AG10803 (cell line): ENCODE data around the gene EML6.

Experiments
- DNase-seq: peaks from one replicate; pipeline ENCODE4 v3.0.0; 2010; ENCODE audit warnings: low read depth
- H3K4me3 ChIP-seq: 2 replicates; pipeline ENCODE4 v1.5.1; 2011; ENCODE audit warnings: mild to moderate bottlenecking, low read length, control low read depth
- TF ChIP-seq, protein P1 (sequence below): conservative IDR thresholded peaks from 2 replicates; pipeline ENCODE4 v1.5.1; 2011; ENCODE audit warnings: mild to moderate bottlenecking, low read length, control low read depth, inconsistent platforms

EML6 gene

DNA sequence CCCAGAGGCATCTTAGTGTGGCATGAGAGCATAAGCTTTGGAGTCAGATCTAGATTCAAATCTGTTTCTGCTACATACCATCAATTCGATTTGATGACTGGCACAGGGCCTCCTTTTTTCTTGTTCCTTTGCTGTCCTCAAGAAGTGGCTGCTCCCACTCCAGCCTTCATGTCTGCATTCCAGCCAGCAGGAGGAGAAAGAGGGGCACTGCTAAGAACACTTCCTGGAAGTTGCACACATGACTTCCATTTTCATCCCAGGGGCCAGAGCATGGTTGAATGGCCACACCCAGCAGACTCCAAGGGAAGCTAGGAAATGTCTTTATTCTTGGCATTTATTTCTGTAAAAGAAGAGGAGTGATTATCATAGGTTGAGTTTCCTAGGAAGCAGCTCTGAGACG is 50.4 kb downstream of the EML6 start:
- H3K4me3 ChIP-seq = no peak overlapping the region
- TF ChIP-seq, protein P1, sequence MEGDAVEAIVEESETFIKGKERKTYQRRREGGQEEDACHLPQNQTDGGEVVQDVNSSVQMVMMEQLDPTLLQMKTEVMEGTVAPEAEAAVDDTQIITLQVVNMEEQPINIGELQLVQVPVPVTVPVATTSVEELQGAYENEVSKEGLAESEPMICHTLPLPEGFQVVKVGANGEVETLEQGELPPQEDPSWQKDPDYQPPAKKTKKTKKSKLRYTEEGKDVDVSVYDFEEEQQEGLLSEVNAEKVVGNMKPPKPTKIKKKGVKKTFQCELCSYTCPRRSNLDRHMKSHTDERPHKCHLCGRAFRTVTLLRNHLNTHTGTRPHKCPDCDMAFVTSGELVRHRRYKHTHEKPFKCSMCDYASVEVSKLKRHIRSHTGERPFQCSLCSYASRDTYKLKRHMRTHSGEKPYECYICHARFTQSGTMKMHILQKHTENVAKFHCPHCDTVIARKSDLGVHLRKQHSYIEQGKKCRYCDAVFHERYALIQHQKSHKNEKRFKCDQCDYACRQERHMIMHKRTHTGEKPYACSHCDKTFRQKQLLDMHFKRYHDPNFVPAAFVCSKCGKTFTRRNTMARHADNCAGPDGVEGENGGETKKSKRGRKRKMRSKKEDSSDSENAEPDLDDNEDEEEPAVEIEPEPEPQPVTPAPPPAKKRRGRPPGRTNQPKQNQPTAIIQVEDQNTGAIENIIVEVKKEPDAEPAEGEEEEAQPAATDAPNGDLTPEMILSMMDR = peak; percentile 15
- DNase-seq = no peak

DNA sequence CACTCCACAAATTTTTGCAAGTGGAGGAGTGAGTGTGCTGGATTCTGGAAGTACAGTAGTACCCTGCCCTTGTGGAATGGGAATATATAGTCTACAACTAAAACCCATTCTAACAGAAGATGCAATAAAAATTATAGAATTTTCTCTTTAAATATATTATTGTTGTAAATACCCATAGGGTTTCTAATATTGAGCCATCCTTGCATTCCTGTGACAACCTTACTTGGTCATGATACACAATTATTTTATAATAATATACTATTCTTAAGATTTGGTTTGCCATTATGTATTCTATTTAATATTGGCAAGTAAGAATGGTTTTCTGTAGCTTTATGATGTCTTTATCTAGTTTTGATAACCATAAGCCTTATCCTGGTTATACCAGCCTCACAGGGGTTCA is 52.2 kb downstream of the EML6 start:
- DNase-seq = no peak
- H3K4me3 ChIP-seq = no peak overlapping the region
- TF ChIP-seq, protein P1 = no peak

DNA sequence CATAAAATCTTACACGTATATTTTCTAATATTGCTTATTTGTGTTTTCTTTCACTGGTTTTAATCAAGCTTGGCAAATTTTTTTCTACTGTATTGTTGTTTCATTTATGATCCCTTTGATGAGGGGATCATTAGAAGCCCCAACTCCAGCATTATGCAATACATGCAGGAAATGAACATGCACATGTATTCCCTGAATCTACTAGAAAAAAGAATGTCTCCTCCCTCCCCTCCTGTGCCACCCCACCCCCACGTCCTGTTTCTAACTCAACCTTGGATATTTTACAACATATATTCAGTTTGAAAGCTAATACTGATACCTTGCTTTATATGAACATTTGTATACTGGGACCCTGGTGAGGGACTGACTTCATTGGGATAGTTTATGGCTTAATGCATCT is 53.0 kb downstream of the EML6 start:
- no peak overlapping the region for H3K4me3 ChIP-seq
- TF ChIP-seq, protein P1 = no peak
- DNase-seq = no peak

DNA sequence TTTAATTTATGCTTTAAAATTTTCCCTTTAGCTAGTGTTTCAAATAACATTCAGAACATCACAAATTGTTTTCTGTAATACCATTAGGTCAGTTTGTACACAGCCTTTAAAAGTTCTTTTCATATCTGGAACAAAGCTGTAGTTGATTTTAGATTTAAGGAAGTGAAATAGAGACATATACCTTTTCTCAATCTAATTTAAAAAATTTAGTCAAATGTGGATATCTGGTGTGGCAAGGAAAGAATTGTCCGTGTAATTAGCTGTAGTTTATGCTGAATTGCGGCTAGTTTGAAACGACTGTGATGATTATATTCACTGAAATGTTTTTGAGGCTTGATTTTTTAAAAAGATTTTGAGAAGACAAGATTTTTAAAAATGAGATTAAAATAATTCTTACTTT is 59.9 kb downstream of the EML6 start:
- DNase-seq = no peak
- H3K4me3 ChIP-seq = no peak overlapping the region
- TF ChIP-seq, protein P1 = no peak

DNA sequence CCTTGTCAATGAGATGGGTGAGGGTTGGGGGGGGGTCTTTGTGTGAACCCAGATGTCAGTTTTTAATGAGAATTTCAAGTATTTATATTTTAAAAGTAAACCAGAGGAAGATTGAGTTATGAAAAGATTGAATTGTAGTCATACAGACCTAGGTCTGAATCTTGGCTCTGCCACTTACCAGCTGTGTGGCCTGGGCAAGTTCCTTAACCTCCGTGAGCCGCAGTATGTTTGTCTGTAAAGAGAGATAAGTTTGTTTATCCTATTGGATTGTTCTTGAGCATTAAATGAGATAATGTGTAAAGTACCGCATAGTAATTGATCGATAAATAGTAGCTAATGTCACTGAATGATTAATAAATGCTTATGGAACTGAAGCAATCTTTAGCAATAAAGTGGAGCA is 63.8 kb downstream of the EML6 start:
- H3K4me3 ChIP-seq = no peak overlapping the region
- TF ChIP-seq, protein P1 = no peak

DNA sequence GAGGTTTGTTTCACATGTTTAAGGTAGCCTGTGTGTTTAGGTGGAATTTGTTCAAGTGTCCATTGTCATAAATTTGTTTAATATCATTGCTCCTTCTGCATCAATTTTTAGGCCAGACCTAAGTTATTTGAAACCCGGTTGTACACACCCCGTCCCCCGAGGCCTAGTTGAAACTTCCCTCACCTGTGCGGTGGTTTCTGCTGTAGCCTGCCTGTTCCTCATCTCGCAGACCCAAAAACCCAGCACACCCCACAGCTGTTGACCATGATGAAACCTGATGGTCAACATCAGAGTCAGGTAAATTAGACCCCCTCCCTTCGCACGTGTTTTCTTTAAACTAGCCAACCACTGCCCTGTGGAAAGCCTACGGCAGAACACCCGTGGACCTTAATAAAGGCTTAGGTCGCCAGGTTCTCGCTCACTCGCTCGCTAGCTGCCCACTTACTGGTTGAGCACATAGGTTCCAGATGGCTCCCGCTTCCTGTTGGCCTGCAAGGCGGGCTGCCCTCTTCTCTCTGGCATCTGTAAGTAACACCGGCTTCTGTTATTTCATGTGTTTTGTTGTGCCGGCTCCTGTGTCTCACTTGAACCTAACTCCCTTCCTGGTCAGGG is 64.4 kb downstream of the EML6 start:
- no peak for DNase-seq
- no peak overlapping the region for H3K4me3 ChIP-seq
- TF ChIP-seq, protein P1 = no peak

More for the DNA sequence above, 63.8 kb downstream of the EML6 start:
- DNase-seq = no peak

DNA sequence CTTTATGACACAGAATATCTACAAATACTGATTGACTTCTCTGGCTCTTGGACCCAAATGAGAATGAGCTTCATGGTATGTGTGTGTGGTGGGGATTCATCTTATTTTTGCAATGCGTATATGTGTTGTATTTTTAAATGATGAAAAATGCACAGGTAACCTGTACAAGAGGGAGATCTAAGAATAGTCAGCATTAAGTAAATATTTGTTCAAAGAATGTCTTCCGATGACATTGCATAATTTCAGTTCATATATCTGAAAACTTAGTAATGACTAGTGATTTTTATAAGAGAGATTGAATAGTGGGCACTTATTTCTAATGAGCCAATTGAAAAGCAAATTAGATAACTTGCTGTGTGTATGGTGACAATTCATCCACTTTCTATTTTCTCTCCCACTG is 66.4 kb downstream of the EML6 start:
- no peak for DNase-seq
- no peak overlapping the region for H3K4me3 ChIP-seq
- TF ChIP-seq, protein P1 = no peak
